HG03196 (cell line): ENCODE measurements around the gene CHCHD3.

Experiments used
- ATAC-seq: cut with Tn5 transposase; IDR thresholded peaks from one replicate; pipeline ENCODE4 v1.9.1; 2021; ENCODE audit not compliant: unreplicated experiment

CHCHD3 gene

GRCh38 chr7:133081599-133082389 lies at the start of gene CHCHD3:
TSS of gene CHCHD3 (minus strand) at chr7:133082090. CDS start at chr7:133081937, 153 bp downstream.
- peak; percentile 99 for ATAC-seq

DNA sequence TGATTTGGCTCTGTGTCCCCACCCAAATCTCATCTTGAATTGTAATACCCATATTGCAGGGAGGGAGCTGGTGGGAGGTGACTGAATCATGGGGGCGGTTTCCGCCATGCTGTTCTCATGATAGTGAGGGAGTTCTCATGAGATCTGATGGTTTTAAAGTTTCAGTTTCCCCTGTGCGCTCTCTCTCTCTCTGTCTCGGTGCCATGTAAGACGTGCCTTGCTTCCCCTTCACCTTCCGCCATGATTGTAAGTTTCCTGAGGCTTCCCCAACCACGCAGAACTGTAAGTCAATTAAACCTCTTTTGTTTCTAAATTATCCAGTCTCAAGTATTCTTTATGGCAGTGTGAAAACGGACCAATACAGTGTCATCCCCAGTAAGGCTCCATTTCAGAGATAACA lies 48.3 kb upstream of the CHCHD3 start:
- no peak for ATAC-seq

DNA sequence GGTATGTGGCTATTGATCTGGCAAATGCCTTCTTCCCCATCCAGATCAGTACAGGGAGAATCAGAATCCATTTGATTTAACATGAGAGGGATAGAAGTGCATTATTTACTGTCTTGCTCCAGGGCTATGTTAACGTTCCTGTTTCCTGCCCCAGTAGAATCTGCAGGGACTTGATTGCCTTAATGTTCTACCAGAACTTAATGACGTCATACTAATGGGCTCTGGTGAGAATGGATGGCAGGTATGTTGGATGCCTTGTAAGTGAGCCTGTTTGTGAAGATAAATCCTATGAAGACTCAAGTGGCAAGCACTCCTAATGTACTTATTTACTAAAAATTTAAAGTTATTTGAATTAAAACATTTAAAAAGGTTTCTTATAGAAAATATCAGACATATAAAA lies 44.5 kb upstream of the CHCHD3 start:
- no peak for ATAC-seq

DNA sequence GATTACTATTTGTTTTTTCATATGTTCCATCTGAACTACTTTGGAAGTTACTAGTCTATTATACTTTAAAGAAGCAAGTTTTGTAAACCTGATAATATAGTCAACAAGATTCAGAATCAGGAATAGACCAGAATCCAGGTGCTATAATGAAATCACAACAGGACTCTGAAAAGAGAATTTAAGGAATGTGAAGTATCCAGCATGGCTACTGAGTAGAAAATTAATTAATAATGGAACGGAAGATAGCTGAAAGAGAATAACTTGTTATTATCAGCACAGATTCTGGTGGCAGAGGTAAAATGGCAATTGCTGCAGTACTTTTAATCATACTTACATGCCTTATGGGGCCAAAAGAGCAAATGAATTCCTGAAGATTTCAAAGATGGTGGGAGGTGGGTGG lies 43.1 kb upstream of the CHCHD3 start:
- no peak for ATAC-seq

- ATAC-seq: no peak
Observed at GRCh38 chr7:133121175-133121844, 39.4 kb upstream of the CHCHD3 start.

DNA sequence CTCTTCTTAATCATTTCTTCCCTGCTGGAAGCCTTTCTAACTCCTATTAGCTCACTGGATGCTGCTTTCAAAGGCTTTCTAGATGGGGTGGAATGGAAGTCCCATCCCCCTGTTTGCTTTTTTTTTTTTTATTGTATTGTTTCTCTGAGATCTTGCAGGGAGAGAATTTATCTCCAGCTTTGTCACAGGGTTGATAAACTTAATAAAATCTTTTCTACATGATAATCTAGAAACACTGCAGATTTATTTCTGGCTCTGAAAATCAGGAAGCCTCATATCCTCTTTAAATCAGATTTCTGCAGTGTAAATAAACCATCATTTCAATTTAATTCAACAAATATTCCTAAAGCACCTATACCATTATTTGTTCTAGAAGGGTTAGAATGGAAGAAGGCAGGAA lies 37.2 kb upstream of the CHCHD3 start:
- ATAC-seq: no peak

DNA sequence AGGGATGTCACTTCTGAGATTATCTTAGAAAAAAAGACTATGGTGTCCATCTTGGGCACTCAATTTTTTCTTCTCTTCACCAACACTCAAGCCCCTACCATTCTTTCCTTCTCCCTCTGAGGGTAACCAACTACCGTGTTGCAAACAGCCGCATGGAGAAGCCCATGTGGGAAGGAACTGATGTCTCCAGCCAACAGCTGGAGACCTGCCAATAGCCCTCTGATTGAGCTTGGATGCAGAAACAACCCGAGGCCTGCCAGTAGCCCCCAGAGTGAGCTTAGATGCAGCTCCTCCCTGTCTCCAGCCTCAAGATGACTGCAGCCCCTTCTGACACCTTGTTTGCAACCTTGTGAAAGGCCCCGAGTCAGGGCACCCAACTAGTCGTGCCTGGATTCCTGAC lies 36.4 kb upstream of the CHCHD3 start:
- no peak for ATAC-seq

DNA sequence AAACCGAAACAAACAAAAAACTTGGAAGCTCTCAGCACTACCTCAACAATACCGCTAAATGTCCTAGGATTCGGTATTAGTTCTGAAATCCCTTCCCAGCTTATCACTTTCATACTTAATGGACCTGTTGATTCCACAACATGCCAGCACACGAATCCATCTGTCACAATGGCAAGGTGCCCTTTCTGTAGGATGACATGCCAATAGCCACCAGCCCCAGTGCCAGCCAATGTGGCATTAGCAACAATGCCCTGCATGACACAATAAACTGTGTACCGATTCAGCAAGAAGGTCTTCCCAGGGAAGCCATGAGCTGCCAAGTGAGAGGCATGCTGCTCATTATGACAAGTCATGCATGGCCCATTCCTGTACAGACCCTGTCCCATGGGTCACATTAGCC lies 35.6 kb upstream of the CHCHD3 start:
- no peak for ATAC-seq

GRCh38 chr7:133115596-133115995 lies 33.7 kb upstream of the CHCHD3 start:
- ATAC-seq: no peak

DNA sequence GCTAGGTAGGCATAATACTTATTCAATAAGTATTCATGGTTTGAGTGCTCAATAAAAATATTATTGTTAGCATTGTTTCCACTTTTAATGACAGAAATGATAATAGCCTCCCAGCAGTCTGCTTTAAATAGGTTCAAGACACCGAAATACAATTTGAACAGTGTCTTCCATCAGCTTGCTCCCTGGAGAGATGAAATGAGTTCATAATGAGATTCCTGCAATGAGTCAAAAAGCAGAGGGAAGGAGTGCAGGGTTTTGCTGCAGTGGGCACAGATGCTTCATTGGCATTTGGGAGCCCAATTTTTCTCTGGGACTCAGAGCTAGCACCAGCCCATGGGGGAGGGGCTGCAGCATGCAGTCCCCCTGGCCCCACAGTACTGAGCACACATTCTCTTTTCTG lies 32.6 kb upstream of the CHCHD3 start:
- ATAC-seq: no peak

- ATAC-seq: no peak
Observed at GRCh38 chr7:133112976-133113375, 31.1 kb upstream of the CHCHD3 start.

GRCh38 chr7:133112335-133112734 lies 30.4 kb upstream of the CHCHD3 start:
- ATAC-seq: no peak

GRCh38 chr7:133110312-133110711 lies 28.4 kb upstream of the CHCHD3 start:
- no peak for ATAC-seq

DNA sequence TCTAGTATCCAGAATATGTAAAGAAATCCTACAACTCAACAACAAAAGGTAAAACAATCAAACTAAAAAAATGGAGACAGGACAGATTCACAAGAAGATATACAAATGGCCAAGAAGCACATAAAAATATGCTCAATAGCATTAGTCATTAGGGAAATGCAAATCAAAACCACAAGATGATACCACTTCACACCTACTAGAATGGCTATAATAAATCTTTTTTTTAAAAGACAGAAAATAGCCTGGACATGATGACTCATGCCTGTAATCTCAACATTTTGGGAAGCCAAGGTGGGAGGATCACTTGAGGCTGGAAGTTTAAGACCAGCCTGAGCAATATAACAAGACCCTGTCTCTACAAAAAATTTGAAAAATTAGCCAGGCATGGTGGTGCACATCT lies 27.9 kb upstream of the CHCHD3 start:
- ATAC-seq: no peak

- no peak for ATAC-seq
Observed at GRCh38 chr7:133108023-133108422, 26.1 kb upstream of the CHCHD3 start.

- ATAC-seq: no peak
Observed at GRCh38 chr7:133102276-133103060, 20.6 kb upstream of the CHCHD3 start.

DNA sequence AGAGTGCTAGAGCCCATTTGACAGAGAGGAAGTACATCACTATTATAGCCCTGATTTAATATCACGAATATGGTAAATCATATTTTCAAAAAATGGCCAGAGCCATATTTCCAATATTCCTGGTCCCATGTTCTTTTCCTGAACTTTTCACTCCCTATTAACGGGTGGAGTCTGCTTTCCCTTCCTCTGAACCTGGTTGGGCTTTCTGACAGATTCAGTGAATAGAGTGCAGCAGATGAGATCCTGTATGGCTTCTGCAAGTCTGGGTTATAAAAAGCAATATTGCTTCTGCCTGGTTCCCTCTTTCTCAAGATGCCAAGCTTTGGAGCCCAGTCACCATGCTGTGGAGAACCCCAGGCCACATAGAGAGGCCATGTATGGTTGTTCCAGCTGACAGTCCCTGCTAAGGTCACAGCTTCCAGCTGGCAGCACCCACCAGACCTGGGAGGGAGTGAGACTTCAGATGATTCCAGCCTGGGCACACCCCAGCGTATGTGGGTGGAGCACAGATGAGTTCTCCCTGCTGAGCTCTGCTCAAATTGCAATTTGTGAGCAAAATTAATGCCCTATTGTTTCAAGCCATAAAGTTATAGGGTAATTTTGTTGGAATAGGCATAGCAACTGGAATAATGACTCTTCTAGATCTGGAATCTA lies 17.9 kb upstream of the CHCHD3 start:
- no peak for ATAC-seq

DNA sequence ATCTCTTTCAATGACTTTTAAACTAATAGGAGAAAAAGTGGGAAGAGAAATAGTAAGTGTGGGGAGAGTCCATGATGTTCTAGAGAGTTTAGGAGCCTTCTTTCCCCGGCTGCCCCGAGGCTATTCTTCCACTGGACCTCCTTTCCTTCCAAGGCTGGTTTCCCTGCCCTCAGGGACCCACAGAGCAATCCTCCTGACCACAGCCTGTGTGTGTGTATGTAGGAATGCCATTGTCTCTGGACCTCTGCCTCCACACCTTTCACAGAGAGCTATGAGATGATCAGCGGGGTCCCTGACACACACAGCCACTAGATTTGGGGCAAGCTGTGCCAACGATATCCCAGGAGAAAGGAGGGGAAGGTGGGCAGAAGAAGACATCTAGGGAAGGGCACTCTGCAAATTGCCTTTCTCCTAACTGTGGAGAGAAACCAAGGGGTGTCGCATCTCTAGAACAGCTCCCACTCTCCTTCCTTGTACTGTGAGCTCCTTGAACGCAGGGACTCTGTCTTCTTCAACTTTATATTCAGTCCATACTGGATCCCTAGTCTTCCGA lies 13.3 kb upstream of the CHCHD3 start:
- ATAC-seq: no peak

GRCh38 chr7:133091943-133092464 lies 10.1 kb upstream of the CHCHD3 start:
- ATAC-seq: no peak

DNA sequence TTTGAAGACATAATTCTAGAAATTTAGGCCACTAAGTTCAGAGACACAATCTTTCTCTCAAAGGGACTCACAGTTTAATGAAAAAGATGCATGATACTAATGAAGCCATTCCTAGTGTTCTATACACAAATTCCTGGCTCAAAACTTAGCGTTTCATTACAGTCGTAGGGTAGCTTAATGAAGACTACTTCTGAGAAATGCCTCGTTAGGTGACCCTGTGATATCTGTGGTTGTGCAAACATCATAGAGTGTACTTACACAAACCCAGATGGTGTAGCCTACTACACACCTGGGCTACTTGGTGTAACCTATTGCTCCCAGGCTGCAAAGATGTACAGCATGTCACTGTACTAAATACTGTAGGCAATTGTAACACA lies 488 bp upstream of the CHCHD3 start:
- no peak for ATAC-seq

GRCh38 chr7:133081119-133081598 lies 731 bp downstream of the CHCHD3 start:
- ATAC-seq: no peak
